Stimulated activated CD8-positive, alpha-beta memory T cell treated with anti-CD3 and anti-CD28 coated beads, Interleukin-7, amount 100 ng/mL, for 24 hours (primary cell): ENCODE measurements around the gene BUB1.
A peak's percentile ranks its signal among the peaks of the same experiment; 100 is the strongest.
"Not testable (repeated sequence)": the region's sequence is repeated elsewhere in the genome, so short reads cannot be mapped to it uniquely, and the experiment has no call there.

Experiments
- DNase-seq: peaks from one replicate; pipeline ENCODE4 v3.0.0-alpha.2; 2020; ENCODE audit warnings: low read depth

The BUB1 gene

GRCh38 chr2:110677530-110678456 lies at the start of gene BUB1:
TSS of gene BUB1 (minus strand) at chr2:110678063. CDS start at chr2:110677995, 68 bp downstream.
- peak; percentile 92 for DNase-seq

GRCh38 chr2:110726285-110726684 lies 48.4 kb upstream of the BUB1 start:
- DNase-seq: no peak

GRCh38 chr2:110725859-110726258 lies 48.0 kb upstream of the BUB1 start:
- no peak for DNase-seq

GRCh38 chr2:110725370-110725769 lies 47.5 kb upstream of the BUB1 start:
- no peak for DNase-seq

- no peak for DNase-seq
These were observed 47.0 kb upstream of the BUB1 start for GRCh38 chr2:110724820-110725219.

- no peak for DNase-seq
These were observed 42.7 kb upstream of the BUB1 start for GRCh38 chr2:110720547-110720946.

GRCh38 chr2:110718990-110719389 lies 41.1 kb upstream of the BUB1 start:
- no peak for DNase-seq

- DNase-seq: no peak
These were observed 40.5 kb upstream of the BUB1 start for GRCh38 chr2:110718382-110718781.

- DNase-seq: no peak
These were observed 39.9 kb upstream of the BUB1 start for GRCh38 chr2:110717734-110718133.

- DNase-seq: no peak
These were observed 39.2 kb upstream of the BUB1 start for GRCh38 chr2:110716959-110717645.

- DNase-seq: no peak
These were observed 36.8 kb upstream of the BUB1 start for GRCh38 chr2:110714452-110715224.

GRCh38 chr2:110713513-110714362 lies 35.9 kb upstream of the BUB1 start:
- DNase-seq: no peak

- no peak for DNase-seq
These were observed 34.9 kb upstream of the BUB1 start for GRCh38 chr2:110712737-110713136.

- DNase-seq: no peak
These were observed 30.6 kb upstream of the BUB1 start for GRCh38 chr2:110708455-110708854.

- DNase-seq: no peak
These were observed 29.6 kb upstream of the BUB1 start for GRCh38 chr2:110707386-110707965.

GRCh38 chr2:110702514-110703380 lies 24.9 kb upstream of the BUB1 start:
- DNase-seq: no peak

- not testable (repeated sequence) for DNase-seq
These were observed 20.4 kb upstream of the BUB1 start for GRCh38 chr2:110698253-110698652.

GRCh38 chr2:110695146-110695898 lies 17.5 kb upstream of the BUB1 start:
- not testable (repeated sequence) for DNase-seq

- no peak for DNase-seq
These were observed 13.9 kb upstream of the BUB1 start for GRCh38 chr2:110691612-110692258.
